Left ventricle myocardium inferior (tissue), 1 donor: ENCODE measurements around the gene ATP5PO. TPM values are rescaled to one million over a fixed set of nuclear protein-coding genes. Genes with fewer than 3 reads are reported as not detected.

ENCODE experiments used
- DNase-seq: peaks from one replicate; pipeline ENCODE4 v3.0.0-alpha.2; 2020
- H3K27ac ChIP-seq: fragments of 200-600 bp; replicated peaks from 2 replicates; pipeline ENCODE4 v1.8.0; 2021
- H3K27me3 ChIP-seq: fragments of 200-600 bp; 2 replicates; pipeline ENCODE4 v1.8.0; 2021; ENCODE audit warnings: low read depth
- H3K36me3 ChIP-seq: fragments of 200-600 bp; 2 replicates; pipeline ENCODE4 v1.8.0; 2021
- H3K4me1 ChIP-seq: fragments of 200-600 bp; 2 replicates; pipeline ENCODE4 v1.8.0; 2021
- H3K4me3 ChIP-seq: fragments of 200-600 bp; 2 replicates; pipeline ENCODE4 v1.8.0; 2021; ENCODE audit warnings: mild to moderate bottlenecking, moderate library complexity
- H3K9me3 ChIP-seq: fragments of 200-600 bp; replicated peaks from 2 replicates; pipeline ENCODE4 v1.8.0; 2021
- intact Hi-C: fragments of 100-400 bp; cut with micrococcal nuclease; formaldehyde crosslinking; loops from one replicate; pipeline ENCODE4 v1.11.0; 2022
- total RNA-seq: library from RNA; stranded (reverse); fragmentation: NEBNext Ultra II Directional; extraction: Animal tissue kit (Norgen Biotek cat#: 25700); gene quantifications from one replicate; pipeline ENCODE4 v1.2.1, GENCODE V29; 2021
- TF ChIP-seq, protein P1 (sequence below): fragments of 200-600 bp; IDR thresholded peaks from 2 replicates; pipeline ENCODE4 v1.8.0; 2021; ENCODE audit warnings: antibody characterized with exemption, mild to moderate bottlenecking, borderline replicate concordance
- donor health status: DM: no; HTN: yes; CAD: no; lungs with severe emphysema.

Gene ATP5PO
- total RNA-seq, 1 donor from 2014 or later, result 780 TPM

DNA sequence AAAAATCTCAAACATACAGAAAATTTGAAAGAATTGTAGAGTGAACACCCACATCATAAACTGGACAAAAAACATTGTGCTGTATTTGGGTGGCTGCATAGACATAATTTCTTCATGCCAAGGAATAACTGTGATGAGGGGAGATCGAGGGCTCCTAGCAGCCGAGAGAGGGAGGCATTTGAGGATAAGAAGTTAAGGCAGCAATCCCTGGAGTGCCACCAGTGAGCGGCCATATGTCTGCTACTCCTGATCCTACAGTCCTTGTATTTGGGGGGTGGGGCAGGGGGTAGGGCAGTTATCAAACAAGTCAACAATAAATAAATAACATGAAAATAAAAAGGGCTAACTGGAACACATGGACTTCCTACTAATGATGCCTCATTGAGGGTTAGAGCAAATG, 54.5 kb downstream of the ATP5PO start:
- TF ChIP-seq, protein P1, sequence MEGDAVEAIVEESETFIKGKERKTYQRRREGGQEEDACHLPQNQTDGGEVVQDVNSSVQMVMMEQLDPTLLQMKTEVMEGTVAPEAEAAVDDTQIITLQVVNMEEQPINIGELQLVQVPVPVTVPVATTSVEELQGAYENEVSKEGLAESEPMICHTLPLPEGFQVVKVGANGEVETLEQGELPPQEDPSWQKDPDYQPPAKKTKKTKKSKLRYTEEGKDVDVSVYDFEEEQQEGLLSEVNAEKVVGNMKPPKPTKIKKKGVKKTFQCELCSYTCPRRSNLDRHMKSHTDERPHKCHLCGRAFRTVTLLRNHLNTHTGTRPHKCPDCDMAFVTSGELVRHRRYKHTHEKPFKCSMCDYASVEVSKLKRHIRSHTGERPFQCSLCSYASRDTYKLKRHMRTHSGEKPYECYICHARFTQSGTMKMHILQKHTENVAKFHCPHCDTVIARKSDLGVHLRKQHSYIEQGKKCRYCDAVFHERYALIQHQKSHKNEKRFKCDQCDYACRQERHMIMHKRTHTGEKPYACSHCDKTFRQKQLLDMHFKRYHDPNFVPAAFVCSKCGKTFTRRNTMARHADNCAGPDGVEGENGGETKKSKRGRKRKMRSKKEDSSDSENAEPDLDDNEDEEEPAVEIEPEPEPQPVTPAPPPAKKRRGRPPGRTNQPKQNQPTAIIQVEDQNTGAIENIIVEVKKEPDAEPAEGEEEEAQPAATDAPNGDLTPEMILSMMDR, result no peak
- Histone ChIP-seq H3K36me3 (no peaks in the 10 kb centered on the region), H3K9me3 (no peaks in the 10 kb centered on the region), H3K4me3 (no peak overlapping the region), H3K4me1 (no peaks in the 10 kb centered on the region), H3K27me3 (no peaks in the 10 kb centered on the region), H3K27ac (no peak overlapping the region)
- no peak for DNase-seq
- intact Hi-C loops, result no loop called here

DNA sequence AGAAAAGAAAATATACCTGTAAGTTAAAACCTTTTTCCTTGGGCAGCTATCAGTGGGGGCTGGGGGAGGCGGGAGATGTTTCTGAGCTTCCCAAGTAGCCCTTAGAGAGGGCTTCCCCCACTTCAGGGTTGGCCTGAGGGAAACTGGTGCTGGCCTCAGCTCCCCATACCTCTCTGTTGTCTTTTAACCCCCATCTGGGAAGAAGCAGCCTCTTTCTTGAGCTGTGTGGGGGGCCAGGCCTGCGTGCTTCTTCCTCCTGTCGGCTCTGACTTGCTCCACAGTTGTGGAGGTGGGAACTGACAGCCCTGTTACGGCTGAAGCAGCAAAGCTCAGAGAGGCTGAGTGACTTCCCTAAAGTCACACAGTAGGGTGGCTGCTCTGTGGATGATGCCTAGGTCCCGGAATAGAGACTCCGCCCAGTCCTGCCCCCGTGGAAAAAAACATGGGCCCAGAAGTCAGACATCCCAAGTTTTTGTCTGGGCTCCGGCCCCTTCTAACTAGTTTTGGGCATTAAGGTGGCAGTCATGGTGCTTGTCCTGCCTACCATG, 55.2 kb downstream of the ATP5PO start:
- H3K4me3 ChIP-seq, result no peak overlapping the region
- no peaks in the 10 kb centered on the region for H3K9me3 ChIP-seq
- no peaks in the 10 kb centered on the region for H3K4me1 ChIP-seq
- no peak for DNase-seq
- H3K27me3 ChIP-seq, result no peaks in the 10 kb centered on the region
- intact Hi-C loops, result no loop called here
- H3K27ac ChIP-seq, result no peak overlapping the region
- no peaks in the 10 kb centered on the region for H3K36me3 ChIP-seq
- TF ChIP-seq, protein P1, result no peak

DNA sequence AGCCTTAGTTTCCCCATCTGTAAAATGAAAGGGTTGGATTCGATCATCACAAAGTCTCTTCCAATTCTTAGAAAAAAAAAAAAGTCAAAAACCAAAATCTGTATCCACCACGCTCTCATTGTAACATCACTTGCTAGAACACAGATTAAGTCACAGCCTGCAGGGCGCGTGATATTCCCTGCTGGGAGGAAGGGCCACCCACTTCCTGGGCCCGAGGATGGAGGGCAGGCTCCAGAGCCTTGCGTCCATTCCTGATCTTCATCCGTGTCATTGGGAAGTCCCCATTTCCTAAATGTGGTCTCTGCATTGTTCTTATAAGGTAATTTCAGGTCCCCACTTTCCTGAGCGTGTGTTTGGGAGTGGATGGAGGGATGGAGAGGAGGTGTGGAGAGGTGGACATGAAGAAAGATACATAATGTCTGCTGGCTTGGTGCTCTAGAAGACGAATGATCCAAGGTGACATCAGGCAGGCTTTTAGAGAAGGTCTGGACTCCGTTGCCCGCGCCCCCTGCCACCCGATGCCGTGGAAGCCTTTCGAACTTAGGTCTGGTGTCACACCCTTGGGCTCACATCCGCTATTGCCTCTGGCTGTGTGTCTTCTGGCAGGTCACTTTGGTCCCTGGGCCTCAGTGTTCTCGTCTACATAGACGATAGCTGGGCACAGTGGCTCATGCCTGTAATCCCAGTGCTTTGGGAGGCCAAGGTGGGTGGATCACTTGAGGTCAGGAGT, 56.1 kb downstream of the ATP5PO start:
- Histone ChIP-seq H3K4me1 (no peaks in the 10 kb centered on the region), H3K4me3 (no peak overlapping the region), H3K27ac (no peak overlapping the region), H3K27me3 (no peaks in the 10 kb centered on the region), H3K36me3 (no peaks in the 10 kb centered on the region), H3K9me3 (no peaks in the 10 kb centered on the region)
- intact Hi-C loops, result no loop called here
- DNase-seq, result no peak
- TF ChIP-seq, protein P1, result no peak

DNA sequence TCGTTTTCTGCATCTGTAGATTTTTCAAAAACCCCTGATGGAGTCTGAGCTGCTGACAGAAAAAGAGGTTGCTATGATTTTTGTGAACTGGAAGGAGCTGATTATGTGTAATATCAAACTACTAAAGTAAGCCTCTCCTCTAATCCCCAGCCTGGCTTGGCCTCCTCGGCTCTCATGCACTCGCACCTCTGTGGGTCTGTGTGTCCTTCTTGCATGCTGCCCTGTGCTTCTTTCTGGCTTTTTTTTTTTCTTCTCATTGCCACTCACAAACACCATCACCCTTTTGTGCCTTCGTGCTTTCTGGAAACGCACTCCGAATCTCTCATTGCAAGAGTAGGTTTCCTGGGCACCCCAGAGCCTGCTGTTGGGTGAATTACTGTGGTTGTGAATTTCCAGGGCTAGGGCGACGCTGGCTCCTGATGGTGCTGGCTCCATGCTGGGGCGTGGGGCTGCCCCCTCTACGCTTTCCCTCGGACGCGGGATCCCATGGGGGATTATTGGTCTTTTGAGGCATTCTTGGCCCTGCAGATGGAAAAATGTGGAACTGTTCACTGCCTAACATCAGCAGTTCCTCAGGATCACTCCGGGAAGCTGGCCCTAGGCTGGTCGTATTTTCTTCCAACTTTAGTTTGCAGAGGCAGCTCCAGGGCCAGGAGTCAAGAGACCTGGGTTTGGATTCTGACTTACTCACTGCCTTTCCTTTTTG, 56.8 kb downstream of the ATP5PO start:
- TF ChIP-seq, protein P1, result no peak
- Histone ChIP-seq H3K27ac (no peak overlapping the region), H3K4me1 (no peaks in the 10 kb centered on the region), H3K36me3 (no peaks in the 10 kb centered on the region), H3K4me3 (no peak overlapping the region), H3K9me3 (no peaks in the 10 kb centered on the region), H3K27me3 (no peaks in the 10 kb centered on the region)
- intact Hi-C loops, result no loop called here
- DNase-seq, result no peak

DNA sequence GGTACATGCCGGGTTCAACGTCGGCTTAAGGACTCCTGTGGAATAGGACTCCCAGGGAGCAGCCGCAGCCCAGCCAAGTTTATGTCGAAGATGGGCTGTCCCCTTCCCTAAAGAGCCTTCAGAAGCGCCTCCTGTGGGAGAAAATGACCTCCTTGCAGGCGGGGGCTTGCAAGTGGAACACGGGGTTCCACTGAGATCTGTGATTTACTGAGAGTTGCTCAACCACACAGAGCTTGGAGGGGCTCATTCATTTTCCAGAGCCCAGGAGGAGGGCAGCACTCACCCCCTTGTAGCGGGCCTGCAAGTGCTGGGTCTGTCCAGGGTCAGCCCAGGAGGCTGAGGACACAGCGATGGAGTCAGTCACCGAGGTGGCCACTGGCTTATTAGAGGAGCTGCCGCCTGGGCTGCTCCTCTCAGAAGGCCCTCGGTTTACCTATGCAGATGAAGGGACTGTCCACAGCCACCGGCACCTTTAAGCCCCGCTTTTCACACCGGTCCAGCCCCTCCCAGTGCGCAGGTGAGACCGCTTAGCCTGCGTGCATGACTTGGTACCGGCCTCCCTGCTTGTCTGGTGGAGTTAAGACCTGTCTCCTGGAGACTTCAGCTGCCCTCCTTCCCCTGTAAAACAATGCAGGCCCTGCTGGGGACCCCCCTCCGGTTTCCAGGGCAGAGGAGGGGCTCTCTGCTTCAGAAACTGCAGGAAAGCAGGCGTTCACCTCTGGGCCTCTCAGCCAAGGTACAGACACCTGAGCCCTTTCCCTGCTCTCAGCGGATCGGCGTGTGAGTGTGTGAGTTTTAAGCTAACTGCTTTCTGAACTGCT, 57.5 kb downstream of the ATP5PO start:
- Histone ChIP-seq H3K27ac (no peak overlapping the region), H3K4me1 (no peaks in the 10 kb centered on the region), H3K36me3 (no peaks in the 10 kb centered on the region), H3K4me3 (no peak overlapping the region), H3K9me3 (no peaks in the 10 kb centered on the region), H3K27me3 (no peaks in the 10 kb centered on the region)
- DNase-seq, result no peak
- intact Hi-C loops, result no loop called here
- TF ChIP-seq, protein P1, result no peak
